ENCODE data around the gene NLRP3.

The NLRP3 gene

GRCh38 chr1:247370786-247371732 is 44.9 kb upstream of the NLRP3 start:
- CTCF ChIA-PET = no interaction called here
- Histone ChIP-seq H3K27ac (ENCODE audit: extremely low read depth, low read depth, low read length) (no peak overlapping the region), H3K4me1 (ENCODE audit: control insufficient read depth, insufficient read depth, low read length) (no peaks in the 10 kb centered on the region), H3K36me3 (ENCODE audit: control insufficient read depth in 2 of 2, insufficient read depth in 1 of 2, low read length in 2 of 2) (no peaks in the 10 kb centered on the region), H3K9me3 (ENCODE audit: control insufficient read depth, insufficient read depth, low read depth, low read length) (no peaks in the 10 kb centered on the region), H3K4me3 (ENCODE audit: low read depth, low read length) (no peak overlapping the region)
- TF ChIP-seq ZNF248 (tag by site-specific recombination; IDR thresholded peaks at IDR 0.05) = no peak
- TF ChIP-seq ZNF529 (tag by site-specific recombination; IDR thresholded peaks at IDR 0.05; ENCODE audit: insufficient replicate concordance) = no peak
- TF ChIP-seq ZSCAN23 (tag by site-specific recombination; IDR thresholded peaks at IDR 0.05) = no peak
- TF ChIP-seq ZNF843 (tag by site-specific recombination; IDR thresholded peaks at IDR 0.05) = no peak
- no peak for TF ChIP-seq ZNF670 (tag by site-specific recombination; IDR thresholded peaks at IDR 0.05; ENCODE audit: low read depth)
- POLR2A ChIA-PET = no interaction called here

DNA sequence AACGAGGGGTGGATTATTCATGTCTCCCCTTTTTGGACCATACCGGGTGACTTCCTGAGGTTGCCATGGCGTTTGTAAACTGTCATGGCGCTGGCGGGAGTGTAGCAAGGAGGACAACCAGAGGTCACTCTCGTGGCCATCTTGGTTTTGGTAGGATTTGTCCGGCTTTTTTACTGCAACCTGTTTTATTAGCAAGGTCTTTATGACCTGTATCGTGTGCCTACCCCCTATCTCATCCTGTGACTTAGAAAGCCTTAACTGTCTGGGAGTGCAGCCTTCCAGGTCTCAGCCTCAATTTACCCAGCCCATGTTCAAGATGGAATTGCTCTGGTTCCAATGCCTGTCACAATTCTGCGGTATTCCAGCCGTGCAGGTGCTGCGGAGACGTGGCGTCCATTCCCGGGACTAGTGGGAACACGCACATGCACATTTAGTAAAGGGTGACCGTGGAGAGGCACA is 44.1 kb upstream of the NLRP3 start:
- Histone ChIP-seq H3K4me3 (ENCODE audit: low read depth, low read length) (no peak overlapping the region), H3K27ac (ENCODE audit: extremely low read depth, low read depth, low read length) (no peak overlapping the region), H3K4me1 (ENCODE audit: control insufficient read depth, insufficient read depth, low read length) (no peaks in the 10 kb centered on the region), H3K9me3 (ENCODE audit: control insufficient read depth, insufficient read depth, low read depth, low read length) (no peaks in the 10 kb centered on the region), H3K36me3 (ENCODE audit: control insufficient read depth in 2 of 2, insufficient read depth in 1 of 2, low read length in 2 of 2) (no peaks in the 10 kb centered on the region)
- TF ChIP-seq ZNF398 (tag by site-specific recombination; IDR thresholded peaks at IDR 0.05) = no peak
- no peak for TF ChIP-seq FEZF1 (tag by site-specific recombination; IDR thresholded peaks at IDR 0.05)
- no peak for TF ChIP-seq ZNF112 (tag by site-specific recombination; IDR thresholded peaks at IDR 0.05)
- no peak for TF ChIP-seq ZNF626 (tag by site-specific recombination; IDR thresholded peaks at IDR 0.05)
- TF ChIP-seq RBAK (tag by site-specific recombination; IDR thresholded peaks at IDR 0.05) = no peak
- TF ChIP-seq, protein P1, sequence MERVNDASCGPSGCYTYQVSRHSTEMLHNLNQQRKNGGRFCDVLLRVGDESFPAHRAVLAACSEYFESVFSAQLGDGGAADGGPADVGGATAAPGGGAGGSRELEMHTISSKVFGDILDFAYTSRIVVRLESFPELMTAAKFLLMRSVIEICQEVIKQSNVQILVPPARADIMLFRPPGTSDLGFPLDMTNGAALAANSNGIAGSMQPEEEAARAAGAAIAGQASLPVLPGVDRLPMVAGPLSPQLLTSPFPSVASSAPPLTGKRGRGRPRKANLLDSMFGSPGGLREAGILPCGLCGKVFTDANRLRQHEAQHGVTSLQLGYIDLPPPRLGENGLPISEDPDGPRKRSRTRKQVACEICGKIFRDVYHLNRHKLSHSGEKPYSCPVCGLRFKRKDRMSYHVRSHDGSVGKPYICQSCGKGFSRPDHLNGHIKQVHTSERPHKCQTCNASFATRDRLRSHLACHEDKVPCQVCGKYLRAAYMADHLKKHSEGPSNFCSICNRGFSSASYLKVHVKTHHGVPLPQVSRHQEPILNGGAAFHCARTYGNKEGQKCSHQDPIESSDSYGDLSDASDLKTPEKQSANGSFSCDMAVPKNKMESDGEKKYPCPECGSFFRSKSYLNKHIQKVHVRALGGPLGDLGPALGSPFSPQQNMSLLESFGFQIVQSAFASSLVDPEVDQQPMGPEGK (tag by site-specific recombination; IDR thresholded peaks at IDR 0.05) = no peak
- no peak for TF ChIP-seq ZNF175 (tag by site-specific recombination; IDR thresholded peaks at IDR 0.05)
- TF ChIP-seq SCRT2 (tag by site-specific recombination; IDR thresholded peaks at IDR 0.05) = no peak
- TF ChIP-seq ZNF202 (tag by site-specific recombination; IDR thresholded peaks at IDR 0.05; ENCODE audit: borderline replicate concordance) = no peak
- TF ChIP-seq KLF1 (tag by site-specific recombination; IDR thresholded peaks at IDR 0.05) = no peak
- TF ChIP-seq HOXC10 (CRISPR knock-in tag; IDR thresholded peaks at IDR 0.05) = no peak
- no peak for TF ChIP-seq ZNF433 (tag by site-specific recombination; IDR thresholded peaks at IDR 0.05; ENCODE audit: low read depth)
- TF ChIP-seq ZNF211 (tag by site-specific recombination; IDR thresholded peaks at IDR 0.05; ENCODE audit: low read depth) = no peak
- TF ChIP-seq TRIM28 (IDR thresholded peaks at IDR 0.05; ENCODE audit: borderline replicate concordance, low read length) = no peak
- TF ChIP-seq, protein P2, sequence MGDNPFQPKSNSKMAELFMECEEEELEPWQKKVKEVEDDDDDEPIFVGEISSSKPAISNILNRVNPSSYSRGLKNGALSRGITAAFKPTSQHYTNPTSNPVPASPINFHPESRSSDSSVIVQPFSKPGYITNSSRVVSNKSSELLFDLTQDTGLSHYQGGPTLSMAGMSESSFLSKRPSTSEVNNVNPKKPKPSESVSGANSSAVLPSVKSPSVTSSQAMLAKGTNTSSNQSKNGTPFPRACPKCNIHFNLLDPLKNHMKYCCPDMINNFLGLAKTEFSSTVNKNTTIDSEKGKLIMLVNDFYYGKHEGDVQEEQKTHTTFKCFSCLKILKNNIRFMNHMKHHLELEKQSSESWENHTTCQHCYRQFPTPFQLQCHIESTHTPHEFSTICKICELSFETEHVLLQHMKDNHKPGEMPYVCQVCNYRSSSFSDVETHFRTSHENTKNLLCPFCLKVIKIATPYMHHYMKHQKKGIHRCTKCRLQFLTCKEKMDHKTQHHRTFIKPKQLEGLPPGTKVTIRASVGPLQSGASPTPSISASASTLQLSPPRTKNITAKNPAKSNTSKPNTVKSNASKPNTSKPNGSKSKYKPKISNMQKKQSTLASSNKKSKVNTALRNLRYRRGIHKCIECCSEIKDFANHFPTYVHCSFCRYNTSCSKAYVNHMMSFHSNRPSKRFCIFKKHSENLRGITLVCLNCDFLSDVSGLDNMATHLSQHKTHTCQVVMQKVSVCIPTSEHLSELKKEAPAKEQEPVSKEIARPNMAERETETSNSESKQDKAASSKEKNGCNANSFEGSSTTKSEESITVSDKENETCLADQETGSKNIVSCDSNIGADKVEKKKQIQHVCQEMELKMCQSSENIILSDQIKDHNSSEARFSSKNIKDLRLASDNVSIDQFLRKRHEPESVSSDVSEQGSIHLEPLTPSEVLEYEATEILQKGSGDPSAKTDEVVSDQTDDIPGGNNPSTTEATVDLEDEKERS (tag by site-specific recombination; IDR thresholded peaks at IDR 0.05) = no peak
- TF ChIP-seq ZNF510 (tag by site-specific recombination; IDR thresholded peaks at IDR 0.05; ENCODE audit: insufficient replicate concordance) = no peak
- no peak for TF ChIP-seq ZNF366 (tag by site-specific recombination; conservative IDR thresholded peaks at IDR 0.05)
- POLR2A ChIA-PET = no interaction called here
- CTCF ChIA-PET = interaction anchor here (1.3 kb wide), 1 partner anchor 18 kb away, joined by 3 read pairs; no protein-coding TSS in a partner anchor

All from HEK293 (cell line).